ENCODE data around the gene PFAS. TPM values are rescaled to one million over a fixed set of nuclear protein-coding genes. Genes with fewer than 3 reads are reported as not detected.

The PFAS gene
- total RNA-seq, 1 donor from 2014 or later = 9.5 TPM

DNA sequence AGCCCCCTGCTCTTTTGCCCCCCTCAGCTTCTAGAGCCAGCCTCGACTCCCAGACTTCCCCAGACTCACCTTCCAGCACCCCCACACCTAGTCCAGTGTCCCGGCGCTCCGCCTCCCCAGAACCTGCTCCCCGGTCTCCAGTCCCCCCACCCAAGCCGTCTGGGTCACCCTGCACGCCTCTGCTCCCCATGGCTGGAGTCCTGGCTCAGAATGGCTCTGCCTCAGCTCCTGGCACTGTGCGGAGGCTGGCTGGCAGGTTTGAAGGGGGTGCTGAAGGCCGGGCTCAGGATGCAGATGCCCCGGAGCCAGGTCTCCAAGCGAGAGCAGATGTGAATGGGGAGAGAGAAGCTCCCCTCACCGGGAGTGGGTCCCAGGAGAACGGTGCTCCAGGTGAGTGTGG is 63.2 kb downstream of the PFAS start:
- Histone ChIP-seq H3K36me3 (ENCODE audit: control insufficient read depth, insufficient read depth, low read length) (no peaks in the 10 kb centered on the region), H3K4me3 (ENCODE audit: low read depth, low read length) (no peak overlapping the region), H3K27me3 (ENCODE audit: control insufficient read depth, insufficient read depth, low read length) (peaks cover 25% of the 10 kb centered on the region)
- TF ChIP-seq, protein P1, sequence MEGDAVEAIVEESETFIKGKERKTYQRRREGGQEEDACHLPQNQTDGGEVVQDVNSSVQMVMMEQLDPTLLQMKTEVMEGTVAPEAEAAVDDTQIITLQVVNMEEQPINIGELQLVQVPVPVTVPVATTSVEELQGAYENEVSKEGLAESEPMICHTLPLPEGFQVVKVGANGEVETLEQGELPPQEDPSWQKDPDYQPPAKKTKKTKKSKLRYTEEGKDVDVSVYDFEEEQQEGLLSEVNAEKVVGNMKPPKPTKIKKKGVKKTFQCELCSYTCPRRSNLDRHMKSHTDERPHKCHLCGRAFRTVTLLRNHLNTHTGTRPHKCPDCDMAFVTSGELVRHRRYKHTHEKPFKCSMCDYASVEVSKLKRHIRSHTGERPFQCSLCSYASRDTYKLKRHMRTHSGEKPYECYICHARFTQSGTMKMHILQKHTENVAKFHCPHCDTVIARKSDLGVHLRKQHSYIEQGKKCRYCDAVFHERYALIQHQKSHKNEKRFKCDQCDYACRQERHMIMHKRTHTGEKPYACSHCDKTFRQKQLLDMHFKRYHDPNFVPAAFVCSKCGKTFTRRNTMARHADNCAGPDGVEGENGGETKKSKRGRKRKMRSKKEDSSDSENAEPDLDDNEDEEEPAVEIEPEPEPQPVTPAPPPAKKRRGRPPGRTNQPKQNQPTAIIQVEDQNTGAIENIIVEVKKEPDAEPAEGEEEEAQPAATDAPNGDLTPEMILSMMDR (IDR thresholded peaks at IDR 0.05; ENCODE audit: insufficient read depth, low read length, severe bottlenecking) = no peak
- FAIRE-seq (no peak), DNase-seq (ENCODE audit: low read depth) (no peak)

GRCh38 chr17:8312726-8313600 is 63.9 kb downstream of the PFAS start:
- peaks cover 25% of the 10 kb centered on the region for H3K27me3 ChIP-seq (ENCODE audit: control insufficient read depth, insufficient read depth, low read length)
- H3K36me3 ChIP-seq (ENCODE audit: control insufficient read depth, insufficient read depth, low read length) = no peaks in the 10 kb centered on the region
- H3K4me3 ChIP-seq (ENCODE audit: low read depth, low read length) = no peak overlapping the region
- no peak for FAIRE-seq
- DNase-seq (ENCODE audit: low read depth) = no peak
- TF ChIP-seq, protein P1 (IDR thresholded peaks at IDR 0.05; ENCODE audit: insufficient read depth, low read length, severe bottlenecking) = no peak

DNA sequence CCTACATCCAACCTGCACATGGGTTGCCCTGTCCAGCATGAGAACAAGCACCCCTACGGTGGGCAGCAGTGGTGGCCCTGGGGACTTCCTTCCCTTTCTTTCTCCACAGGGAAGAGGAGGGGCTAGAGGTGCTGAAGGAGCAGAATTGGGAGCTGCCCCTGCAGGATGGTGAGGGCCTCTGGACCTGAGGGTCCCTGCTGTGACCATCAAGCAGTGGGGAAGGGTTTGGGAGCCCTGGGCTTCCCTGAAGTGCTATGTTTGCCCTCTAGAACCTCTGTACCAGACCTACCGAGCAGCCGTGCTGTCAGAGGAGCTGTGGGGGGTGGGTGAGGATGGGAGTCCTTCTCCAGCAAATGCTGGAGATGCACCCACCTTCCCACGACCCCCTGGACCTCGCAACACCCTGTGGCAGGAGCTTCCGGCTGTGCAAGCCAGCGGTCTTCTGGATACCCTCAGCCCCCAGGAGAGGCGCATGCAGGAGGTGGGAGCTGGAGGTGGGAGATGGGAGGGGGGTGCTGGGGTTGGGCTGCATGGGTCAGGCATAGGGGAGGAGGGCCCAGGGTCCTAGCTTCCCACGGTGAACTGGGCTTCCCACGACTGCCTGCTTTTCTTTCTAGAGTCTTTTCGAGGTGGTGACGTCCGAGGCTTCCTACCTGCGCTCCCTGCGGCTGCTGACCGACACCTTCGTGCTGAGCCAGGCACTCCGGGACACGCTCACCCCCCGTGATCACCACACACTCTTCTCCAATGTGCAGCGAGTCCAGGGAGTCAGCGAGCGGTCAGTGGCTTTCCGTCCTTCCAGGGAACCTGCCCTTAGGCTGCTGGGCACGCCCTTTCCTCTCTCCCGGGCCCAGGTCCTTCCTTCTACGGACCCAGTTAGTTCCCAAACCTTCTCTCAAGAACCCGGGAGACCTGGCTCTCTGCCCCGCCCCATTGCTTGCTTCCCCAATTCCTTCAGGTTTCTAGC is 66.0 kb downstream of the PFAS start:
- TF ChIP-seq, protein P1 (IDR thresholded peaks at IDR 0.05; ENCODE audit: insufficient read depth, low read length, severe bottlenecking) = no peak
- DNase-seq (ENCODE audit: low read depth) = no peak
- no peak overlapping the region for H3K4me3 ChIP-seq (ENCODE audit: low read depth, low read length)
- FAIRE-seq = no peak
- H3K27me3 ChIP-seq (ENCODE audit: control insufficient read depth, insufficient read depth, low read length) = peaks cover 25% of the 10 kb centered on the region
- H3K36me3 ChIP-seq (ENCODE audit: control insufficient read depth, insufficient read depth, low read length) = no peaks in the 10 kb centered on the region

- DNase-seq (ENCODE audit: low read depth) (no peak), FAIRE-seq (no peak)
- H3K4me3 ChIP-seq (ENCODE audit: low read depth, low read length) = no peak overlapping the region
- H3K27me3 ChIP-seq (ENCODE audit: control insufficient read depth, insufficient read depth, low read length) = peaks cover 23% of the 10 kb centered on the region
- TF ChIP-seq, protein P1 (IDR thresholded peaks at IDR 0.05; ENCODE audit: insufficient read depth, low read length, severe bottlenecking) = no peak
- no peaks in the 10 kb centered on the region for H3K36me3 ChIP-seq (ENCODE audit: control insufficient read depth, insufficient read depth, low read length)
Measured at GRCh38 chr17:8315764-8316217, 66.7 kb downstream of the PFAS start.

- no peak for FAIRE-seq
- peaks cover 13% of the 10 kb centered on the region for H3K27me3 ChIP-seq (ENCODE audit: control insufficient read depth, insufficient read depth, low read length)
- H3K36me3 ChIP-seq (ENCODE audit: control insufficient read depth, insufficient read depth, low read length) = no peaks in the 10 kb centered on the region
- no peak overlapping the region for H3K4me3 ChIP-seq (ENCODE audit: low read depth, low read length)
- DNase-seq (ENCODE audit: low read depth) = no peak
- TF ChIP-seq, protein P1 (IDR thresholded peaks at IDR 0.05; ENCODE audit: insufficient read depth, low read length, severe bottlenecking) = no peak
Measured at GRCh38 chr17:8318010-8318935, 69.2 kb downstream of the PFAS start.
